Astrocyte of the spinal cord (primary cell): ENCODE data around the gene EXOC3L1.

Experiments
- DNase-seq: peaks from one replicate; pipeline ENCODE4 v3.0.0; 2011; ENCODE audit warnings: low read depth, low spot score
- H3K4me3 ChIP-seq: 2 replicates; pipeline ENCODE4 v1.5.1; 2011; ENCODE audit warnings: low read depth, mild to moderate bottlenecking, low read length, moderate library complexity
- in situ Hi-C: cut with HindIII; loops from 2 replicates; pipeline ENCODE4 v1.10.0; 2017; ENCODE audit warnings: low sequenced_read_pairs
- TF ChIP-seq, protein P1 (sequence below): IDR thresholded peaks from 2 replicates; pipeline ENCODE4 v1.5.1; 2012; ENCODE audit warnings: low read depth, mild to moderate bottlenecking, low read length, inconsistent platforms

EXOC3L1 gene

DNA sequence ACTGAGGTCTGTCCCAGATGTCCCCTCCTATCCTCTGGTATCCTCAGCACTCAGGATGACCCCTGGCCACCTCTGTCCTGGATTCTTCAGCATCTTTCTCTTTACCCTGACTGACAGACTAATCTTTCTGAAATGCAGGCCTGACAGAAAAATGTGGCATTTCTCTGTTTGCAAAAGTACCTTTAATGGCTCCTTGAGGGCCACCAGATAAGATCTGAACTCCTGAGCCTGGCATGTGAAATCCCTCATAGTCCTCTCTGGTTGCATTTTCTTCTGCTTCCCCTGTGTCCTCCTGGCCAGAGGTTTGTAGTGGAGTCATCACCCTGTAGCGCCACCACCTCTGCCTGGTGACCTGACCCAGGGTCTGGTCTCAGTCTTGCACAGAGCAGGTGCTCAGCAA, 6.9 kb upstream of the EXOC3L1 start:
- in situ Hi-C loops: no loop called here
- H3K4me3 ChIP-seq: no peak overlapping the region
- DNase-seq: no peak
- TF ChIP-seq, protein P1, sequence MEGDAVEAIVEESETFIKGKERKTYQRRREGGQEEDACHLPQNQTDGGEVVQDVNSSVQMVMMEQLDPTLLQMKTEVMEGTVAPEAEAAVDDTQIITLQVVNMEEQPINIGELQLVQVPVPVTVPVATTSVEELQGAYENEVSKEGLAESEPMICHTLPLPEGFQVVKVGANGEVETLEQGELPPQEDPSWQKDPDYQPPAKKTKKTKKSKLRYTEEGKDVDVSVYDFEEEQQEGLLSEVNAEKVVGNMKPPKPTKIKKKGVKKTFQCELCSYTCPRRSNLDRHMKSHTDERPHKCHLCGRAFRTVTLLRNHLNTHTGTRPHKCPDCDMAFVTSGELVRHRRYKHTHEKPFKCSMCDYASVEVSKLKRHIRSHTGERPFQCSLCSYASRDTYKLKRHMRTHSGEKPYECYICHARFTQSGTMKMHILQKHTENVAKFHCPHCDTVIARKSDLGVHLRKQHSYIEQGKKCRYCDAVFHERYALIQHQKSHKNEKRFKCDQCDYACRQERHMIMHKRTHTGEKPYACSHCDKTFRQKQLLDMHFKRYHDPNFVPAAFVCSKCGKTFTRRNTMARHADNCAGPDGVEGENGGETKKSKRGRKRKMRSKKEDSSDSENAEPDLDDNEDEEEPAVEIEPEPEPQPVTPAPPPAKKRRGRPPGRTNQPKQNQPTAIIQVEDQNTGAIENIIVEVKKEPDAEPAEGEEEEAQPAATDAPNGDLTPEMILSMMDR: no peak

DNA sequence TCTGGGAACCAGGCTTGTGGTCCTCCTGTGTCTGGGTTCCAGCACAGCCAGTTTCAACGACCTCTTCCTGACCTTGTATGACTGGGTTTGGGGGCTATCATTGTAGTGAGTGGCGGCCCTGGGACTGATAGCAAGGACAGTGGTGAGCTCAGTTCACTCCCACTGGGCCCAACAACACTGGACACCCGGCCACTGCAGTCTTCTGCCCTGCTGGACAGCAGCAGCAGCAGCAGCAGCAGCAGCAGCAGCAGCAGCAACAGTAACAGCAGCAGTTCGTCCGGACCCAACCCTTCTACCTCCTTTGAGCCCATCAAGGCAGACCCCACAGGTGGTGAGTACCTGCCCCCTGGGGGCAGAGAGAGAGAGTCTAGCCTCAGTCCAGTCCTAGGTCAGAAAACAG, 5.7 kb upstream of the EXOC3L1 start:
- no peak for DNase-seq
- H3K4me3 ChIP-seq: no peak overlapping the region
- TF ChIP-seq, protein P1: no peak
- in situ Hi-C loops: no loop called here

DNA sequence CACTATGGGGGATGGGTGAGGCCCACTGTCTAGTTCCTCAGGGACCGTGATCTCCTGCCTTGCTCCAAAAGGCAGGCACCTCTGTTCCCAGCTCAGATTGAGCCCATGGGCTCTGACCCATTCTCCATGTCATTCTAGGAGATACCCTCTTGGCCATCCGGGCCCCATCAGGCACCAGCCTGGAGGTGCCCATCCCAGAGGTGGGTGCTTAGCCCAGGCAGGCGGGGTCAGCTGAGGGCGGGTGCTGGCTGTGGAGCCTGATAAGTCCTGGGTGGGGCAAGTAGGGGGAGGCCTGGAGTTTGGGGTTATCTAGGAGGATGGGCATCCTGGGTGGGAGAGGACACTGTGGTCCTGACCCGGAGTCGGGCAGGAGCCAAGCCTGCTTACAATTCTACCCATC, 4.3 kb upstream of the EXOC3L1 start:
- DNase-seq: no peak
- in situ Hi-C loops: no loop called here
- TF ChIP-seq, protein P1: no peak
- no peak overlapping the region for H3K4me3 ChIP-seq

DNA sequence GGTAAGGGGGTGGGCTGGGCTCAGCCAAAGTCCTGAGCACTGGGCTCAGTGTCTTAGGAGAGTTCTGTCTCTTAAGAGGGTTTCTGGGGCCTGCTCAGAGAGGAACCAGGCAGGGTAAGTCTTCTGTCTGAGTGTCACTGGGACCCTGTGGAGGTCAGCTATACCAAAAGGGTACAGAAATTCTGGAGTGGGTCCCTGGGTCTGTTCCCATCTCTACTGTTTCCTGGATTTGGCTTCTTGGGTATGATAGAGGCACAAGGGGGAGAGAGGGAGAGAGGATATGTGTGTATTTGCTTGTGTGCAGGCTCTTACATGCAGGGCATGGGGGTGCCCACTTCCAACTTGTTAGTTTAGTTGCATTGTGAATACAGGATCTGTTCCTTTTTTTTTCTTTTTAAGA, 3.6 kb upstream of the EXOC3L1 start:
- H3K4me3 ChIP-seq: peak overlapping the region; percentile 89
- TF ChIP-seq, protein P1: no peak
- no peak for DNase-seq
- in situ Hi-C loops: no loop called here

DNA sequence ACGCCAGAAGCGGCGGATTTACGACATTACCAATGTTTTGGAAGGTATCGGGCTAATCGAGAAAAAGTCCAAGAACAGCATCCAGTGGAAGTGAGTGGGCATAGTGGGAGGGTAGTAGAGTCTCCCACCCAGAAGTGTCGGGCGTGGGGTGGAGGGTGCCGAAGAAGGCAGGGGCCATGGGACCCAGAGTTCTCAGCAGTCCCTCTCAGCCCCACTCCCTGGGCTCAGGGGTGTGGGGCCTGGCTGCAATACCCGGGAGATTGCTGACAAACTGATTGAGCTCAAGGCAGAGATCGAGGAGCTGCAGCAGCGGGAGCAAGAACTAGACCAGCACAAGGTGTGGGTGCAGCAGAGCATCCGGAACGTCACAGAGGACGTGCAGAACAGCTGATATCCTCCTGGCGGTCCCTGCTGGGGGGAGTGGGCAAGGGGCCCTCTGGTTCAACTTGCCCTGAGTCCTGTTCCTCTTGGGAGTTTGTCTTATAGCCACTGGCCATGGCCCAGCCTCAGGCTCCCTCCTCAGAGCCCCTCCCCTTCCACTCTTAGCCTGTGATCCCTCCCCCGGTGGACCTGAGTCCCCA, 2.9 kb upstream of the EXOC3L1 start:
- DNase-seq: no peak
- H3K4me3 ChIP-seq: peak overlapping the region; percentile 89
- TF ChIP-seq, protein P1: no peak
- in situ Hi-C loops: no loop called here

DNA sequence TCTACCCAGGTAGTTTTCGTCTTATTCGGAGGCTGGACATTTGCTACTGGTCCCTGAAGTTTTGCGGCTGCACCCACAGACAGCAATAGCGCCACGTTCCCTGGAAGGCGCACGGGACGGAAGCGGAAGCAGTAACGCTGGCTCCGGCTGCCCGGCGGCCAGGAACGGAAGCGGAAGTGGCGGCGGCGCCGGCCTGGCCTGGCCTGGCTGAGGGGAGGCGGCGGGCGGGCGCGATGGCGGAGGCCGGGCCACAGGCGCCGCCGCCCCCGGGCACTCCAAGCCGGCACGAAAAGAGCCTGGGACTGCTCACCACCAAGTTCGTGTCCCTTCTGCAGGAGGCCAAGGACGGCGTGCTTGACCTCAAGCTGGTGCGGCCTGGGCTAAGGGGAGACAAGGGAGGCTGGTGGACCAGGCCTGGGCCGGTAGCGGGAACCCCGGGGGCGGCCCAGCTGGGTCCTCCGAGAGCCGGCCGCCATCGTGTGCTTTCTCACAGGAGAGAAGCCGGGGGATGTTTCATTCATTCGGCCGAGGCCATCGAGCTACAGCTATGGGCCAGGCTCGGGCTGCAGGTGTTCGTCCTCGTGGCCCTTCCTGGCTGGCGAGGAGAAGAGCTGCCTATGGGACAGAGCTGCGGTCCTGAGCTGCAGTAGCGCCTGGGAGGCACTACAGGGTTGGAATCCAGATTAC, 2.2 kb upstream of the EXOC3L1 start, which contains the start of gene E2F4:
Gene E2F4 (plus strand): TSS at position 161 of the 687 bp plus-strand sequence. CDS start 73 bp downstream, at position 234.
- H3K4me3 ChIP-seq: peak within 1 kb of the TSS; percentile 89
- TF ChIP-seq, protein P1: no peak
- peak; percentile 90 for DNase-seq
- in situ Hi-C loops: no loop called here
